Left lobe of liver (tissue), 2 donors: ENCODE measurements around the gene NPIPB6. TPM values are rescaled to one million over a fixed set of nuclear protein-coding genes. Genes with fewer than 3 reads are reported as not detected.

Experiments used
- ATAC-seq: fragments of 200-7000 bp; cut with Tn5 transposase; one replicate; pipeline ENCODE4 v1.9.1; 2020; ENCODE audit warnings: mild to moderate bottlenecking, moderate library complexity
- DNase-seq: peaks from one replicate; pipeline ENCODE4 v3.0.0-alpha.2; 2020; ENCODE audit warnings: low spot score
- total RNA-seq: library from RNA; stranded (reverse); gene quantifications from one replicate; pipeline ENCODE4 v1.2.1, GENCODE V29; 2021
- donor health status: DM: no; HTN: no; CAD: no; lungs with moderate emphysema.
- donor health status: DM: no; HTN: yes; CAD: no.

The NPIPB6 gene
- total RNA-seq, 1 donor from 2014 or later: 0.28 TPM

DNA sequence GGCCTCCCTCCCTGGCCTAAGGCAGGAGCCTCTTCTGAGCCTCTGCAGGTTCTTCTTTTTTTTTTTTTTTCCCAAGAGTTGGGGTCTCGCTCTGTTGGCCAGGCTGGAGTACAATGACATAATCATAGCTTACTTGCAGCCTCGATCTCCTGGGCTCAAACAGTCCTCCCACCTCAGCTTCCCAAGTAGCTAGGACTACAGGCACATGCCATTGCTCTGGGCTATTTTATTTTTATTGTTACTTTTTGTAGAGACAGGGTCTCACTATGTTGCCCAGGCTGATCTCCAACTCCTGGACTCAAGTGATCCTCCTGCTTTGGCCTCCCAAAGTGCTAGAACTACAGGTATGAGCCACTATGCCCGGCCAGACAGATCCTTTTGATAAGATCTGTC is 38.4 kb downstream of the NPIPB6 start:
- DNase-seq (no peak), ATAC-seq (no peak)

DNA sequence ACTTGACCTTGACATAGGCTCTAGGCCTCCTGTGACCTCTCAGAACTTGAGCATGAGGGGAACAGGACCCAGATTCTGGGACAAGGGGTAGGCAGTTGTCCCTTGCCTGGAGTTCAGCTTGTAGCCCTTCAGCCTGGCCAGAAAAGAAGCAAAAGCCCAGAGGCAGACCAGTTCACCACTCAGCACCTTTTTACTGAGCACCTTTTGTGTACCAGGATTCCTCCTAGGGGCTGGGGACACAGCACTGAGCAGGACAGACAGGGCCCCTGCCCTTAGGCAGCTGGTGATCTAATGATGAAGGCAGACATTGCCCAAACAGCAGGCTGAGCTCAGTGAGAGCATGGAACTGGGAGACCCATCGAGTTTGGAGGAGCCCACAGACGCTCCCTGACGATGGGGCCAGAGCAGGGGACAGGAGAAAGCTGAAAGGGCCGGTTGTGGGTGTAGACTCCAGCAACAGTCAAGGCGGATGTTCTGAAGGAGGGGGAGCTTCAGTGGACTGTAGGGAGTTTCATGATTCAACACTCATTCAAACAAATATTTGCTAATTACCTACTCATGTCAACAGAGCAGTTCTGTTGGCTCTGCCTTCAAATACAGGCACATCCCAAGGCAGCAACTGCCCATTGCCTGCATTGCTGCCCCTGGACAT is 38.9 kb downstream of the NPIPB6 start:
- ATAC-seq: no peak

DNA sequence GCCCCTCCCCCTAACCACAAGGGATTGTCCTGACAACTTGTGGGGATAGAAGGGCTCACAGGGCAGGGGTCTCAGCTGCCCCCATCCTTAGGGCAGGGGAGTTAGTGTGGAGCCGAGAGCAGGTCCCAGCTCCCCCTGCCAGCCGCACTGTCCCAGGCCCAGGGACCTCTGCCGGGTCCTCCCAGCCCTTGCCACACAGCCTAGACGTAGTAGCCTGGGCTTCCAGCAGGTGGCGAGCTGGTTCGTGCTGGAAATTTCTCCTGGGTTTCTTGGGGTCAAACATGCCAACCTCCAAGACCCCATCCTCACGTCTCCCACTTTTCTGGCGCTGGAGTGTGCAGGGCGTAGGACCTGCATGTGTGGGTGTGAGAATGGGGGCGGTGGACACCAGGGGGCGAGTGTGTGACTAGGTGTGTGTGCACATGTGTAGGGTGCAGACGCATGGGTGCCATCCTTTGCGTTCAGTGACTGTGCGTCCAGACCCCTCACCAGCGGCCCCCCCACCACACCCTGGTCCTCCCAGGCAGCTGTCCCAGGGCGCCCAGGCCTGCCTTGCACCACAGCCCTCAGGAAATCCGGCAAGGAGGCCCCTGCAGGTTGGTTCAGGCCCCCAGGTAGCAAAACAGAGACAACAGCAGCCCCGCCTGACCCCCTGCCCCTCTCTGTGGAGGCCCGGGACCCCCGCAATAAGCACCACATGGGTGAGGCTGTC is 41.5 kb downstream of the NPIPB6 start:
- peak; percentile 76 for ATAC-seq
- DNase-seq: no peak

More for the DNA sequence above, 38.9 kb downstream of the NPIPB6 start:
- DNase-seq: no peak

DNA sequence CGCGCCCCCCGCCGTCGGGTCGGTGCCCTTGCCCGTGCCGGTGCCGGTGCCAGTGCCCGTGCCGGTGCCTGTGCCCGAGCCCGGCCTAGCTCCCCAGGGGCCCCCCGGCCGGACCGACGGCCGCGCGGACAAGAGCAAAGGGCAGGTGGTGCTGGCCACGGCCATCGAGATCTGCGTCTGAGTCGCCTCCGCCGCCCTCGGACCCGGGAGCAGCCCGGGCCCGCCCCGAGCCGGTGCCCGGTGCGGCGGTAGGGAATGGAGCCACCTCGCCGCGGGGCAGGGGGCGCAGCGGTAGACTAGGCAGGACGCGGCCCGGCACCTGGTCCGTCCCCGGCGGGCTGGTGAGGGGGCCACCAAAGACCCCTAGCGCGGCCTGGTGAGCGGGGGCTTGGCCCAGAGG is 42.6 kb downstream of the NPIPB6 start:
- DNase-seq: no peak
- ATAC-seq: no peak

DNA sequence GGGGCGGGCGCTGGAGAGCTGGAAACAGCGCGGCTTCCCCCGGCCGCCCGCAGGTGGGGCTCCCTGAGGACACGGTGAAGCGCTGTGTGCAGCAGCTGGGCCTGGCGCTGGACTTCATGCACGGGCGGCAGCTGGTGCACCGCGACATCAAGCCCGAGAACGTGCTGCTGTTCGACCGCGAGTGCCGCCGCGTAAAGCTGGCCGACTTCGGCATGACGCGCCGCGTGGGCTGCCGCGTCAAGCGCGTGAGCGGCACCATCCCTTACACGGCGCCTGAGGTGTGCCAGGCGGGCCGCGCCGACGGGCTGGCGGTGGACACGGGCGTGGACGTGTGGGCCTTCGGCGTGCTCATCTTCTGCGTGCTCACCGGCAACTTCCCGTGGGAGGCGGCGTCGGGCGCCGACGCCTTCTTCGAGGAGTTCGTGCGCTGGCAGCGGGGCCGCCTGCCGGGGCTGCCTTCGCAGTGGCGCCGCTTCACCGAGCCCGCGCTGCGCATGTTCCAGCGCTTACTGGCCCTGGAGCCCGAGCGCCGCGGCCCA is 43.2 kb downstream of the NPIPB6 start:
- DNase-seq (no peak), ATAC-seq (no peak)

DNA sequence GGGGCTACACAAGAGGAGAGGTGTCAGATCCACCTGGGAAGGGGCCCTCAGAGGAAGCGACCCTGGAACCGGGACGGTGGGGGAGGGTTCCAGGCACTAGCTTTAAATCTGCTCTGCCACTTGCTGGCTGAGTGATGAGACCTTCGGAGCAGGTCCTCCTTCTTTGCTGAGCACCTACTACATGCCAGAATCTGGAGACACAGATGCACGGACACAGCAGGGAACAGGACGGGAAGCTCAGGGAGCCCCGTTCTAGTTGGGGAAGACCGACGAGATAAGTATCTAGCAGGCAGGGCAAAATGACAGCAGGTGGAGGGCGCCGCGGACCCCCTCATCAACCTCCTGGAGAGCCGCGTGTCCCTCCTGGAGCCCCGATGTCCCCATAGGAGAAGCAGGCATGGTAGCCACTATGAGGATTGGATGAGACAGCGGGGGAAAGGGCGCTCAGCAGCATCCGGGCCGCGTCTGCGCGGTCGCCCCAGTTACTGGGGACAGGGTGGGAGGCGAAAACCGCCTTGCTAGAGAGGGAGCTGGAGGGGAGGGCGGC is 43.8 kb downstream of the NPIPB6 start:
- ATAC-seq (no peak), DNase-seq (no peak)

DNA sequence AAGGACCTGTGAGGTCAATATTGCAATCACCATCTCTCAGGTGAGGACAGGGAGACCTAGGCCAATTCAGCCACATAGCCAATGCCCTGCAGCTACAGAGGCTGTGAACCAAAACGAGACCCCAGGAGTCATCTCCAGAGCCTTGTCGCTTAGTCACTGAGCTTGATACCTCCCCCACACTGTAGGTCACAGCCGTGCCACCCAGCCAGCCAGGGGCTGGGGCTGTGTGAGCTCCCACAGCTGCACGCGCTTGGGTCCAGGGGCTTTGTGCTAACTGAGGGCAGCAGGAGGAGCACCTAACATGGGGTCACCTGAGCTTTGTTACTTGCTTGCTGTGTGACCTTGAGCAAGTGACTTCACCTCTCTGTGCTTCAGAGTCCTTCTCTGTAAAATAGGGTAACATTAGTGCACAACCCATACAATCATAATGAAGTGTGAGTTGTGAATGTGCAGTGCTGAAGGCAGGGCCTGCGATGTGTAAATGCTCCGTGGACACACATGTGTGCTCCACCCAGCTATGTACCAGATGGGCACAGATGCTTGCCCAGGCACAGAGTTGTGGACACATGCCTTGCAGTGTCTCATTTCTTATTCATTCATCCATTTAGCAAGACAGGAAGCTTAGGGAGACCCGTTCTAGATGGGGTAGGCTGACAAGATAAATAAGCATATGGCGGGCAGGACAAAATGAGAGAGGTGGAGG is 45.1 kb downstream of the NPIPB6 start:
- DNase-seq (no peak), ATAC-seq (no peak)

DNA sequence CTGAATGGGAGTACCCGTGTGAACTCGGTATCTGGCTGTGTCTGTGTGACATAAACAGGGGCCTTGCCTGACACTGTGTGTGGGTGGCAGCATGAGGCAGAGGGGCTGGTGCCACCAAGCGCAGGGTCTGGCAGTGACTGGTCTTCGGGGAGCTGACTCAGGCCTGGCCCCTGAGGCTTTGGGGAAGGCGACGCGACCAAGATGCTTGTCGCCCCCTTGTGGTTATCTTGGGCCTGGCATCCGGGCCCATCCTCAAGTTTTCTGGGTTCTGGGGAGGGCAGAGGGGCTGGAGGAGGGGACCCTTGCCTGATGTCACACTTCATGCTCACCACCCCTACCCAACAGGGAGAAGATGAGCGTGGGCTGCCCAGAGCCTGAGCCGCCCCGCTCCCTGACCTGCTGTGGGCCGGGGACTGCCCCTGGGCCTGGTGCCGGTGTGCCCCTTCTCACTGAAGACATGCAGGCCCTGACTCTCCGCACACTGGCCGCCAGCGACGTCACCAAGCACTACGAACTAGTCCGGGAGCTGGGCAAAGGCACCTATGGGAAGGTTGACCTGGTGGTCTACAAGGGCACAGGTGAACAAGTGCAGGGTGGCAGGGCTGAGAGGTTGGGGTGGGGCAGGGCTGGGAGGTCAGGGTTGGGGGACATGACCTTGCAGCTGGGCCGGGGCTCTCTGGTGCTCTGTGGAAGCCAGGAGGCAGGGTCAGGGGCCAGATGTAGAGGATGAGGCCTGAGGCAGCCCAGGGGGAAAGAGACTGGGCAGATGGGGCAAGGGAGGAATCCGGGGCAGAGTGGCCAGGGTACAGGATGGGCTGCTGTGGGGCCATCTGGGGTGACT is 46.0 kb downstream of the NPIPB6 start:
- peak; percentile 85 for ATAC-seq
- peak; percentile 66 for DNase-seq

DNA sequence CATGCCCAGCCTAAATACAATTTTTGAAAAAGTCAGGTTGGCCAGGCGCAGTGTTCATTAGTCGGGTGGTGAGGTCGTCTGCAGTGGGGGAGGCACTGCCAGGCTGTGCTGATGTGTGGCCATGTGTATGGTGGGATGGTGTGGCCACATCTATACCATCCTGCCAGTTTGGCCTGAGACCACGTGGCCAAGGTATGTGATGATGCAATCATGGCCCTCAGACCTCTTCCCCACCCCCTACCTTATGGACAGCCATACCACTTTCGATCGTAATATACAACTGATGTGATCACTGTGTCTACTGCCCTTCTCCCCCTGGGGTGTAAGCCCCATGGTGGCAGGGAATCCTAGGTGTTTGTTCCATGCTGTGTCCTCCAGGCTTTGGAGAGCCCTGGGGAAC is 47.3 kb downstream of the NPIPB6 start:
- ATAC-seq (no peak), DNase-seq (no peak)

DNA sequence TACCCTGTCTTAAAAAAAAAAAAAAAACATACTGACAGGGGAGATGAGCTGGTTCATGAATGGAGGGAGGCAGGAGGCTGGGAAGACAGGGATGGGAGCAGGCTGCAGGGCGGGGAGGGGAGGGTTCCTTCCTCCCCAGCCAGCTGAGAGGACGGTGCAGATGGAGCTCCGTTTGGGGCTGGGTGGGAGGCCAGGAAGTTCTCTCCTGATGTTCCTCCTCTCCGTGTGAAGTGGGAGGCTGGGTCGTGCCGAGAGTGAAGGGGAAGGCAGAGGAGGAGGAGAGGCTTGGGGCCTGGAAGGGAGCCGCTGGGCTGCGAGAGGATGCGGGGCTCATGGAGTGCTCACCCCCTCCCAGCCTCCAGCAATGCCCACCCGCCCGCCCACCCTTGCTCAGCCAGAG is 49.7 kb downstream of the NPIPB6 start:
- ATAC-seq: no peak
- DNase-seq: no peak

DNA sequence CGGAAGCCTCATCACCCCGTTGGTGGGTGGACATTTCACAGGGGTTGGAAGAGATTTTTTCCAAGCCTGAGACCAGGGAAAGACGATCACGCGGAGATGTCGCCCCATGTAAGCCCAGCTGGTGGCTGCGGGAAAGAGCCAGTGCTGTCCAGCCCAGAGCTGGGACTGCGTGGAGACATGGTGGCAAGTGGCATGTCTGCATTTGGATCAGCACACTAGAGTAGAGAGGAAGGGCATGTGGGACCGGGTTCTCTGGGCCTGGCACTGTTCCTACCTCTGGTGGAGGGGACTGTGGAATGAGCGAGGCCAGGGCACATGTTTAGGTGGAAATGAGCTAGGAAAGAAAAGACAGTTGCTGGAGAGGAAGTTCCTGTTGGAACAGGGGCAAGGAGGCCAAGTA is 51.0 kb downstream of the NPIPB6 start:
- DNase-seq (no peak), ATAC-seq (no peak)

DNA sequence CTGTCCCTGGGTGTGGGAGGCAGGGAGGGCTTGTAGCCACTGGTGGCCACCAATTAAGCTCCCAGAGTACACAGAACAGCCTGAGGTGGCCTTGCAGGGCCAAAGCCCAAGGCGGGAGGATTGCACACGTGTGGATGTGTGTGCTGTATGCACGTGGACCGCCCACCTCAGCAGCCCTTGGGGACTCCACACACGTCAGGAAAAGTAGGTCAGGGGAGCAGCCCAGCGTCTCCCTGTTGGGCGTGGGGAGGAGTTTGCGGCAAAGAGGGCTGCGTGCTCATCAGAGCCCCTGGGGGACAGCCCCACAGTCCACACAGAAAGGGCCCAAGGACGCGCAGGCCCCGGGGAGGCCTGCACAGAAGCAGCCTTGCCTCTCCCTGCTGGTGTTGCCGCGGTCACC is 51.4 kb downstream of the NPIPB6 start:
- DNase-seq (no peak), ATAC-seq (no peak)

DNA sequence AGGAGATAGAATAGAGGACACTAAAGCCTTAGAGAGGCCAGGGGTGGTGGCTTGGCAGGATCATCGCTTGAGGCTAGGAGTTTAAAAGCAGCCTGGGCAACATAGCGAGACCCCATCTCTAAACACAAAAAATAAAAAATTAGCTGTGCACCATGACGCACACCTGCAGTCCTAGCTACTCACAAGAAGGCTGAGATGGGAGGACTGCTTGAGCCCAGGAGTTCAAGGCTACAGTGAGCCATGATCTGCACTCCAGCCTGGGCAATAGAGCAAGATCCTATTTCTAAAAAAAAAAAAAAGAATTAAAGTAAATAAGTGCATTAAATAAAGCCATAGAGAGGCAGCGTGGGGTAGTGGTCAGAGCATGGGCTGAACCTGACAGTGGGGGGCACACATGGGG is 51.9 kb downstream of the NPIPB6 start:
- DNase-seq (no peak), ATAC-seq (no peak)

DNA sequence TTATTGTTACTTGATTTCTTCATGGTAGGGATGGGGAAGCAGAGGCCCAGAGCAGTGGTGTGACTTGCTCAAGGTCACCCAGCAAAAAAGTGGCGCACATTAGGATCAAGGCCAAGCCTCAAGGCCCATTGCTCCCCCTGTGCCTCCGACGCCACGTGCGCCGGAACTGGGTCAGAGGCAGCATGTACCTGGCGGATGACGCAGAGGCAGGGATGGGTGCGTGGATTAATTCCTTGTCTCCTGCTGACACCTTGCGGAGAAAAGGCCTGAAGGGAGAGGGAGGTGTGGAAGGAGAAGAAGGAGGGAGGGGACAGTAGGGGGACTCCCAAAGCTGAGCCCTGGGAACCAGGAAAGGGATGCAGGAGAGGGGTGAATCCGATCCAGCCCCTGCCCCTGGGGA is 52.5 kb downstream of the NPIPB6 start:
- ATAC-seq (no peak), DNase-seq (no peak)

DNA sequence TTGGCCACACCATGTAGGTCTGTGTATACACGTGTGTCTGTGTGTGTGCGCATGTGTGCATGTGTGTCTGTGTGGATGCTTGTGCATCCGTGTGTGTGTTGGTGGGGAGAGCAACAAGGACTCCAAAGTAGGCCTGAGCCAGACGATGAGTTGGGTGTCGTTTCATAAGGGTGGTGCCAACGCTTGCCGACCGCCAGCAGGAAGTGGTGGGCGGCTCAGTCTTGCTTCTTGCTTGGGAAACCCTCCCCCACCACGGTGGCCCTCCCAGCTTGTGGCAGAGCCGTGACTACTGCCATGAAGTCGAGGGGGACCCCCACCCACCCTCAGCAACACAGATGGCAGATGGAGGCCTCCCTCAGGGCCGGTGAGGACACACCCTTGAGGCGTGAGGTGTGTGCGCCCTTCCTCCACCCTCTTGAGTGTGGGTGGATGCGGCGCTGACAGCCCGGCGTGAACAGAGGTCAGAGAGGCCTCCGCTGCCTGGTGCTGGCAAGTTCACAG is 53.4 kb downstream of the NPIPB6 start:
- no peak for ATAC-seq
- no peak for DNase-seq

DNA sequence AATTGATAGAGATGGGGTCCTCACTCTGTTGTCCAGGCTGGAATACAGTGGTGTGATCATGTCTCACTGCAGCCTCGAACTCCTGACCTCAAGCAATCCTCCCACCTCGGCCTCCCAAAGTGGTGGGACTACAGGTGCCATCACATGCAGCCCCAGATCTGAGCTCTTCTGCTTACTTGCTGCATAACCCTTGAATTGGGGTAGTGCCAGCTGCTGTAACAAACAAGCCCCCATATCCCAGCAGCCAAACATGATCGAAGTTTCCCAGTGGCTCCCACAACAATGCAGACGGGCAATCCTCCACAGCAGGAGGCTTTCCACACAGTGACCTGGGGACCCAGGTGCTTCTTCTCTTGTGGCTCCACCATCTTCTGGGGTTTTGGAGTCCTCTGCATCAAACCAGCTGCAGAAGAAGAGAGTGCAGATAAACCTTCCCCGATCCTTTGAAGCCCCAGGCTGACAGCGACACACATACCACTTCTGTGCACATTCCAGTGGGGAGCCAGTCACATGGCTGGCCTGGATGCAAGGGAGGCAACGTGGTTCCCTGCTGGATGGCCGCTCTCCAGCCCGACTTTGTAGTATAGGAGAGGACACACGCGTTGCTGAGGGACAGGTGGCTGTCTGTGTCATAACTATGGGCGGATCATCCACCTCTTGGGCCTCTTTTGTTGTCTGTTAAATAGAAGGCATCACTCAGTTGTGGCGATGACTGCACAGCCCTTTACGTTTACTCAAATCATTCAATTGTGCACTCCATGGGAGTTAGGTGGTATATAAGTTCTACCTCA is 54.3 kb downstream of the NPIPB6 start:
- DNase-seq: no peak
- ATAC-seq: no peak

DNA sequence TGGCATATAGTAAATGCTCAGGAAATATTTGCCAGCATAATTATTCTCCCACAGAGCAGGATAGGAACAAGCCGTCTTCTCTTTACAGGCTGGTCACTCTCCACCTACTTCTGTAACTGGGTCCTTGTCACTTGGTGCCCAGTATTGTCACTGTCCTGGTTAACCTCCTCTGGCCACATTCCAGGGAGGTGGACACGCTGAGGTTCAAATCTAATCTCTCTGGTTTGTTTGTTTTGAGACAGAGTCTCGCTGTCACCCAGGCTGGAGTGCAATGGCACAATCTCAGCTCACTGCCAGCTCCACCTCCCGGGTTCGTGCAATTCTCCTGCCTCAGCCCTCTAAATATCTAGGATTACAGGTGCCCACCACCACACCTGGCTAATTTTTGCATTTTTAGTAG is 55.4 kb downstream of the NPIPB6 start:
- ATAC-seq (peak; percentile 95), DNase-seq (peak; percentile 90)

DNA sequence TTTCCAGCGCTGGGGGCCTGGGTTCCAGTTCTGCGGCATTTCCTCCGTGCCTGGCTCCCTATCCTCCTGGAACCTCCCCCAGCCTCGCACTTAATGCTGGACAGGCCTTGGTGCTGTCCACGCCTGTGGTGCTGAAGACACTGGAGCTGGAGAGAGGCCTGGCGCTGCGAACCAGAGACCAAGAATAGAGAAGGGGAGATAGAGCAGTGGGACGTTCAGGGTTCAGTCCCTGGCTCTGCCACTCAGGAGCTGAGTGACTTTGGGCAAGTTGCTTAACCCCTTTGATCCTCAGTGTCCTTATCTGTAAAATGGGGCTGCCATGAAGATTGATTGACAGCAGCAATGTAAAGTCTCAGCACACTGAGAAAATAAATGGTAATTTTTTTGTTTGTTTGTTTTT is 59.1 kb downstream of the NPIPB6 start:
- no peak for DNase-seq
- ATAC-seq: peak; percentile 54

DNA sequence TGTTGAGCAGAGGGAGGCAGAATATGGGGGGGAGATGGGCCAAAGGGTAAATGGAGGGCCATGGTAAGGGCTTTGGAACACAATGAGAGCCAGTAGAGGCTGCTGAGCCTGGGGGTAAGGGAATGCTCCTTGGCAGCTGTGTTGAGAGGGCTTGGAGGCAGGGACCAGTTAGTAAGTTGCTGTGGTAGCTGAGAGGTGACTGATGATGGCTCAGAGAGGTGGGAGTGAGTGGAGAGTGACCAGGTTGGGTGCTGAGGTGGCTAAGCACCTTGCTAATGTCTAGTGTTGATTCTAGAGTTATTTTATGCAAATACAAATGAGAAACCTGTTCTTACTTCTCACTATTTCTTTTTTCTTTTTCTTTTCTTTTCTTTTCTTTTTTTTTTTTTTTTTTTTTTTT is 60.2 kb downstream of the NPIPB6 start:
- ATAC-seq (no peak), DNase-seq (no peak)

DNA sequence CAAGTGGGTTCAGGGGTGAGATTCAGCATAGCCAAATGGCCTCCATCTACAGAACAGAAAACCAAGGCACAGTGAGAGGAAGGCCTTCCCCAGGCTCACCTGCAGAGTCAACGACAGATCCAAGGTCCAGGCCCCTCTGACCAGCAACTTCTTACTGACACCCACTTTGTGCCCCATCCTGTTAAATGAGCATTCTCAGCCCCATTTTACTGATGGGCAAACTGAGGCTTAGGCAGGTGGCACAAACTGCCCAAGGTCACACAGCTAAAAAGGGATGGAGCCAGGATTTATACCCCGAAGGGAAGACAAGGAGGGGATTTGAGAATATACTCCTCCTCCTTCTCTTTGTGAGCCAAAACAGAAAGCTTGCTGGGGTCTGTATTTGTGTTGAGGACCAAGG is 61.7 kb downstream of the NPIPB6 start:
- DNase-seq (no peak), ATAC-seq (no peak)
